Caco-2 (cell line): ENCODE results near the gene PRSS1. TPM values are rescaled to one million over a fixed set of nuclear protein-coding genes. Genes with fewer than 3 reads are reported as not detected.
A peak's percentile ranks its signal among the peaks of the same experiment; 100 is the strongest.

Source experiments
- BruUV-seq: library from RNA; stranded (reverse); fragments of 400-500 nt; replicated peaks from 2 replicates; lab custom pipeline; 2021; lab: Mats Ljungman, UMichigan
- CTCF ChIA-PET: fragments of 300-600 bp; sonication (Branson Sonifier 250); formaldehyde crosslinking; loops from one replicate; lab custom pipeline; 2022; ENCODE audit warnings: antibody characterized with exemption; lab: Charles Lee
- POLR2A ChIA-PET: fragments of 300-600 bp; sonication (Branson Sonifier 250); formaldehyde crosslinking; loops from one replicate; lab custom pipeline; 2022; ENCODE audit warnings: antibody characterized with exemption; lab: Charles Lee
- DNase-seq, 2 experiments: peaks; one replicate each; pipeline versions ENCODE4 v3.0.0 to v3.0.0-alpha.2; 2020 to 2022
- H3K27me3 ChIP-seq: replicated peaks from 2 replicates; pipeline ENCODE4 v1.6.0; 2011; ENCODE audit warnings: low read length; ENCODE audit not compliant: control insufficient read depth, insufficient read depth
- H3K36me3 ChIP-seq: 2 replicates; pipeline ENCODE4 v1.5.1; 2011; ENCODE audit warnings: low read length; ENCODE audit not compliant: control insufficient read depth, insufficient read depth
- H3K4me1 ChIP-seq: fragments of 250-450 bp; sonication (Bioruptor Pico); 2 replicates; pipeline ENCODE4 v1.5.1; 2020; ENCODE audit warnings: mild to moderate bottlenecking
- H3K4me3 ChIP-seq: 2 replicates; pipeline ENCODE4 v1.5.1; 2011; ENCODE audit warnings: low read depth, mild to moderate bottlenecking, control low read depth, low read length
- H3K9me3 ChIP-seq: fragments of 250-450 bp; sonication (Bioruptor Pico); 2 replicates; pipeline ENCODE4 v1.5.1; 2020; ENCODE audit warnings: mild to moderate bottlenecking, moderate library complexity
- H3K27ac Mint-ChIP-seq: one replicate; pipeline ENCODE4 v1.8.0; 2022; ENCODE audit warnings: mixed read lengths; ENCODE audit not compliant: unreplicated experiment
- H3K27me3 Mint-ChIP-seq: one replicate; pipeline ENCODE4 v1.8.0; 2022; ENCODE audit warnings: mixed read lengths; ENCODE audit not compliant: insufficient read depth, unreplicated experiment
- H3K36me3 Mint-ChIP-seq: one replicate; pipeline ENCODE4 v1.8.0; 2022; ENCODE audit warnings: mild to moderate bottlenecking, mixed read lengths; ENCODE audit not compliant: insufficient read depth, unreplicated experiment
- H3K4me1 Mint-ChIP-seq: one replicate; pipeline ENCODE4 v1.8.0; 2022; ENCODE audit warnings: low read depth, mixed read lengths; ENCODE audit not compliant: unreplicated experiment
- H3K4me3 Mint-ChIP-seq: one replicate; pipeline ENCODE4 v1.8.0; 2022; ENCODE audit warnings: mild to moderate bottlenecking, moderate library complexity, mixed read lengths; ENCODE audit not compliant: unreplicated experiment
- H3K9me3 Mint-ChIP-seq: one replicate; pipeline ENCODE4 v1.8.0; 2022; ENCODE audit warnings: mixed read lengths; ENCODE audit not compliant: unreplicated experiment
- intact Hi-C: fragments of 100-400 bp; cut with micrococcal nuclease; formaldehyde crosslinking; loops from one replicate; pipeline ENCODE4 v1.10.0; 2022; ENCODE audit not compliant: unreplicated experiment
- total RNA-seq: library from RNA; stranded (reverse); gene quantifications from 2 replicates; pipeline ENCODE4 v1.2.3, GENCODE V29; 2022
- TF ChIP-seq, protein P1 (sequence below), 2 experiments: fragments of 200-600 bp in 1 of 2; IDR thresholded peaks; 1 replicate in 1 of 2; 2 replicates in 1 of 2; pipeline versions ENCODE4 v1.5.1 to v1.8.0; 2011 to 2022; ENCODE audit warnings: antibody characterized with exemption in 1 of 2, control low read depth in 1 of 2, inconsistent platforms in 1 of 2, low read depth in 1 of 2, low read length in 1 of 2, mild to moderate bottlenecking in 1 of 2, moderate library complexity in 1 of 2; ENCODE audit not compliant: insufficient read depth in 1 of 2, severe bottlenecking in 1 of 2, unreplicated experiment in 1 of 2

The PRSS1 gene
- total RNA-seq, 1 experiment from 2014 or later, result 18.1 TPM

GRCh38 chr7:142709921-142710320 lies 39.4 kb upstream of the PRSS1 start:
- no peaks in the 10 kb centered on the region; the same call in 1 of the 2 replicates for H3K27me3 ChIP-seq
- Mint-ChIP-seq H3K9me3 (no peaks in the 10 kb centered on the region), H3K27me3 (peaks cover 13% of the 10 kb centered on the region), H3K4me3 (no peak overlapping the region), H3K4me1 (no peaks in the 10 kb centered on the region), H3K27ac (no peak overlapping the region), H3K36me3 (no peaks in the 10 kb centered on the region)
- no peaks in the 10 kb centered on the region for H3K36me3 ChIP-seq
- no peaks in the 10 kb centered on the region for H3K4me1 ChIP-seq
- ChIA-PET CTCF (interaction anchor here (6.4 kb wide), 1 partner anchor 73 kb away, joined by 58 read pairs; no protein-coding TSS in a partner anchor), POLR2A (no interaction called here)
- TF ChIP-seq, protein P1, sequence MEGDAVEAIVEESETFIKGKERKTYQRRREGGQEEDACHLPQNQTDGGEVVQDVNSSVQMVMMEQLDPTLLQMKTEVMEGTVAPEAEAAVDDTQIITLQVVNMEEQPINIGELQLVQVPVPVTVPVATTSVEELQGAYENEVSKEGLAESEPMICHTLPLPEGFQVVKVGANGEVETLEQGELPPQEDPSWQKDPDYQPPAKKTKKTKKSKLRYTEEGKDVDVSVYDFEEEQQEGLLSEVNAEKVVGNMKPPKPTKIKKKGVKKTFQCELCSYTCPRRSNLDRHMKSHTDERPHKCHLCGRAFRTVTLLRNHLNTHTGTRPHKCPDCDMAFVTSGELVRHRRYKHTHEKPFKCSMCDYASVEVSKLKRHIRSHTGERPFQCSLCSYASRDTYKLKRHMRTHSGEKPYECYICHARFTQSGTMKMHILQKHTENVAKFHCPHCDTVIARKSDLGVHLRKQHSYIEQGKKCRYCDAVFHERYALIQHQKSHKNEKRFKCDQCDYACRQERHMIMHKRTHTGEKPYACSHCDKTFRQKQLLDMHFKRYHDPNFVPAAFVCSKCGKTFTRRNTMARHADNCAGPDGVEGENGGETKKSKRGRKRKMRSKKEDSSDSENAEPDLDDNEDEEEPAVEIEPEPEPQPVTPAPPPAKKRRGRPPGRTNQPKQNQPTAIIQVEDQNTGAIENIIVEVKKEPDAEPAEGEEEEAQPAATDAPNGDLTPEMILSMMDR (IDR thresholded peaks at IDR 0.05; ENCODE audit: insufficient read depth in 1 of 2, low read depth in 1 of 2, low read length in 1 of 2, severe bottlenecking in 1 of 2, unreplicated experiment in 1 of 2), result no peak
- DNase-seq, result no peak
- no peaks in the 10 kb centered on the region for H3K9me3 ChIP-seq
- no peak overlapping the region for H3K4me3 ChIP-seq
- no TSS peak for BruUV-seq
- intact Hi-C loops, result no loop called here

DNA sequence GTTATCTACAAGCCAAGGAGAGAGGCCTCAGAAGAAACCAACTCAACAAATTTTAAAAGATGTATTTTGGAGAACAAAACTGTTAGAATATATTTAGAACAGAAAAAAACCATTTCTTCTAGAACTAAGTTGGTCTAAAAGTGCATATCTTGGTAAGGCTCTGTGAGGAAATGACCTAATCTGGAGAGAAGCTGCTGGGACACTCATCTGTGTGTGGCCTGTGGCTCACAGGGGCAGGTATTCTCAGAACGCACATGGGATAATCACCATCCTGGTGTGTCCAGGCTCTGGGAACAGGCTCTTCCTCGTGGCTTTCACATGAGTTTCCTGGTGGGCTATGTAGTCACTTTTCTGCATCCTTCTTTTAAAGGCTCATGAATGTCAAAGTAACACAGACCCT lies 38.1 kb upstream of the PRSS1 start:
- ChIA-PET CTCF (interaction anchor here (6.4 kb wide), 1 partner anchor 72 kb away, joined by 58 read pairs; no protein-coding TSS in a partner anchor), POLR2A (no interaction called here)
- no peaks in the 10 kb centered on the region for H3K36me3 ChIP-seq
- no peaks in the 10 kb centered on the region for H3K9me3 ChIP-seq
- no TSS peak for BruUV-seq
- no peaks in the 10 kb centered on the region for H3K4me1 ChIP-seq
- DNase-seq, result no peak
- Mint-ChIP-seq H3K4me1 (no peaks in the 10 kb centered on the region), H3K27me3 (peaks cover 13% of the 10 kb centered on the region), H3K36me3 (no peaks in the 10 kb centered on the region), H3K9me3 (no peaks in the 10 kb centered on the region), H3K4me3 (no peak overlapping the region), H3K27ac (no peak overlapping the region)
- TF ChIP-seq, protein P1 (IDR thresholded peaks at IDR 0.05; ENCODE audit: insufficient read depth in 1 of 2, low read depth in 1 of 2, low read length in 1 of 2, severe bottlenecking in 1 of 2, unreplicated experiment in 1 of 2), result no peak
- no peaks in the 10 kb centered on the region; the same call in 1 of the 2 replicates for H3K27me3 ChIP-seq
- intact Hi-C loops, result no loop called here
- no peak overlapping the region for H3K4me3 ChIP-seq

- Mint-ChIP-seq H3K36me3 (no peaks in the 10 kb centered on the region), H3K9me3 (no peaks in the 10 kb centered on the region), H3K4me1 (no peaks in the 10 kb centered on the region), H3K4me3 (no peak overlapping the region), H3K27ac (no peak overlapping the region), H3K27me3 (peaks cover 13% of the 10 kb centered on the region)
- ChIA-PET CTCF (interaction anchor here (1.0 to 6.4 kb wide), 3 partner anchors 48 to 79 kb away, joined by 3 to 58 read pairs (median 10); no protein-coding TSS in a partner anchor), POLR2A (no interaction called here)
- TF ChIP-seq, protein P1 (IDR thresholded peaks at IDR 0.05; ENCODE audit: insufficient read depth in 1 of 2, low read depth in 1 of 2, low read length in 1 of 2, severe bottlenecking in 1 of 2, unreplicated experiment in 1 of 2), result peak; percentile 47 to 67
- peak in 1 of 2 experiments; percentile 33 for DNase-seq
- intact Hi-C loops, result loop anchor here (1.0 kb wide), 1 partner anchor 71 kb away; no protein-coding TSS in a partner anchor
- Histone ChIP-seq H3K27me3 (no peaks in the 10 kb centered on the region; the same call in 1 of the 2 replicates), H3K36me3 (no peaks in the 10 kb centered on the region), H3K9me3 (no peaks in the 10 kb centered on the region), H3K4me3 (no peak overlapping the region), H3K4me1 (no peaks in the 10 kb centered on the region)
- BruUV-seq, result no TSS peak
Measured at GRCh38 chr7:142711746-142712616, 37.3 kb upstream of the PRSS1 start.
